Measurements from ENCODE around the gene PDZD2. TPM values are rescaled to one million over a fixed set of nuclear protein-coding genes. Genes with fewer than 3 reads are reported as not detected.

PDZD2 gene
- total RNA-seq, 1 experiment from 2014 or later: not detected

DNA sequence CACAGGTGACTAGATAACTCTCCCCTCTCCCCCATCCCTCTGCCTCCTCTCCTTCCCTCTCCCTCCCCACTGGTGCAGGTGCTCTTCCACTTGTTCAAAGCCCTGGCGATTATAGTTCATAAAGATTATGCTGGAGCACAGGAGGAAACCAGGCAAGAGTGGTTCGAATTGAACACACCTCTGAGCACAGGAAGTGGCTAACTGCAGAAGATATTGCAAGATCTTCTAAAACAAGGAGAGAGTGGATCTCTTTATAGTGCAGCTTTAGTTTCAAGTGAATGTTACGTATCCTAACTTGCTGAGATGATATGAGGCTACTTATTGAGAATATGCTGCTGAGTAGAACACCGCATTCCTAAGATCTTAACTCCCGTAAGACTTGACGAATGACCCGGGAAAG, 356.8 kb downstream of the PDZD2 start:
- intact Hi-C loops (cut with micrococcal nuclease; ENCODE audit: unreplicated experiment): no loop called here

DNA sequence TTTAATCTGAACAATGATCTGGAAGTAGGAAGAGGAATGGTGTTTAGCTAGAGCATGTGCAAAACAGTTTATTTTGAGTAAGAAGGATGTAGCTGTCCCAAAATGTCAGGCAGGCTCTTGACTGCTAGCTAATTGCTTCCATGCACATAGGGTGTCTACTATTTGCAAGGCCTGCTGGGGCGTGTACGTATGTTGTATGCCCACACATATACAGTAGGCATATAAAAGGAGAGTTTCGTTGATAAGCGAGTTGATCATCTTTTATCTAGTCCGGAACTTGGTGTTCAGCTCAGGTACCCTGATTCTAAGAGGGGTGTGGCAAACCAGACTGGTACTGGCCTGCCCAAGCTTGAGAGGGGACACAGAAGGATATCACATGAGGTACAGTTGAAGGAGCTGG, 358.0 kb downstream of the PDZD2 start:
- CTCF ChIA-PET: no interaction called here

More for the DNA sequence above, 356.8 kb downstream of the PDZD2 start:
- no peaks in the 10 kb centered on the region for H3F3A ChIP-seq (ENCODE audit: insufficient read depth, low read depth)
- no peaks in the 10 kb centered on the region for H3K79me2 ChIP-seq (ENCODE audit: low read depth)
- TF ChIP-seq, protein P1, sequence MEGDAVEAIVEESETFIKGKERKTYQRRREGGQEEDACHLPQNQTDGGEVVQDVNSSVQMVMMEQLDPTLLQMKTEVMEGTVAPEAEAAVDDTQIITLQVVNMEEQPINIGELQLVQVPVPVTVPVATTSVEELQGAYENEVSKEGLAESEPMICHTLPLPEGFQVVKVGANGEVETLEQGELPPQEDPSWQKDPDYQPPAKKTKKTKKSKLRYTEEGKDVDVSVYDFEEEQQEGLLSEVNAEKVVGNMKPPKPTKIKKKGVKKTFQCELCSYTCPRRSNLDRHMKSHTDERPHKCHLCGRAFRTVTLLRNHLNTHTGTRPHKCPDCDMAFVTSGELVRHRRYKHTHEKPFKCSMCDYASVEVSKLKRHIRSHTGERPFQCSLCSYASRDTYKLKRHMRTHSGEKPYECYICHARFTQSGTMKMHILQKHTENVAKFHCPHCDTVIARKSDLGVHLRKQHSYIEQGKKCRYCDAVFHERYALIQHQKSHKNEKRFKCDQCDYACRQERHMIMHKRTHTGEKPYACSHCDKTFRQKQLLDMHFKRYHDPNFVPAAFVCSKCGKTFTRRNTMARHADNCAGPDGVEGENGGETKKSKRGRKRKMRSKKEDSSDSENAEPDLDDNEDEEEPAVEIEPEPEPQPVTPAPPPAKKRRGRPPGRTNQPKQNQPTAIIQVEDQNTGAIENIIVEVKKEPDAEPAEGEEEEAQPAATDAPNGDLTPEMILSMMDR (conservative IDR thresholded peaks at IDR 0.05): no peak
- no peak for TF ChIP-seq EZH2 (IDR thresholded peaks at IDR 0.05; ENCODE audit: low read depth)
- H3K27me3 ChIP-seq (ENCODE audit: insufficient read depth, low read depth): peaks cover 86% of the 10 kb centered on the region
- no peak overlapping the region for H3K27ac ChIP-seq
- ChIA-PET CTCF (no interaction called here), POLR2A (ENCODE audit: unreplicated experiment) (no interaction called here)
- H2AFZ ChIP-seq: no peak overlapping the region
- no peaks in the 10 kb centered on the region for H4K20me1 ChIP-seq (ENCODE audit: insufficient read depth)
- no peak for DNase-seq
- H3K4me1 ChIP-seq (replicated peaks; ENCODE audit: insufficient read depth): no peaks in the 10 kb centered on the region
- no peak overlapping the region for H3K4me3 ChIP-seq
- H3K9me2 ChIP-seq (ENCODE audit: insufficient read depth): no peaks in the 10 kb centered on the region
- BruUV-seq (replicated peaks): no TSS peak
- no peak overlapping the region for H3K4me2 ChIP-seq
- H3K9me3 ChIP-seq (ENCODE audit: insufficient read depth, low read depth): no peaks in the 10 kb centered on the region
- no peaks in the 10 kb centered on the region for H3K36me3 ChIP-seq (ENCODE audit: low read depth)

DNA sequence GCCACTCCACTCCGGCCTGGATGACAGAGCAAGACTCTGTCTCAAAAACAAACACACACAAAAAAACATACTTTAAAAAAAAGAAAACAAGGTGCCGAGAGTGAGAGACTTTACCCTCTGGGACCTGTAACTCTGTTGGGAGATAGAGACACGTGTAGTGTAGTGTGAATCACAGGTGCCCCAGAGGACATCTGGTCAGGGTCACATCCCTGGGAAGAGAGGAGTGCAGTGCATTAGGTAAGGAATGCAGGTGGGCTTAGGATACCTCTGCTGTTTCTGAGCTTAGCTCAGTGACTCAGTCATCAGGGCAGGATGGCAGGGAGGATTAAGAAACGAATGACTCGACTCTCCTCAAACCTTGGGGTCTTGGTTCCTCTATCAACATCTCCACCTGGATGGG, 360.5 kb downstream of the PDZD2 start:
- intact Hi-C loops (cut with micrococcal nuclease; ENCODE audit: unreplicated experiment): no loop called here
- Histone ChIP-seq H3K9me3 (ENCODE audit: insufficient read depth, low read depth) (no peaks in the 10 kb centered on the region), H3K4me3 (no peak overlapping the region), H3K9me2 (ENCODE audit: insufficient read depth) (no peaks in the 10 kb centered on the region), H3K4me2 (no peak overlapping the region), H3K36me3 (ENCODE audit: low read depth) (no peaks in the 10 kb centered on the region), H3F3A (ENCODE audit: insufficient read depth, low read depth) (no peaks in the 10 kb centered on the region), H2AFZ (no peak overlapping the region), H3K27me3 (ENCODE audit: insufficient read depth, low read depth) (peaks cover 67% of the 10 kb centered on the region), H3K79me2 (ENCODE audit: low read depth) (no peaks in the 10 kb centered on the region), H3K4me1 (replicated peaks; ENCODE audit: insufficient read depth) (no peaks in the 10 kb centered on the region), H3K27ac (no peak overlapping the region), H4K20me1 (ENCODE audit: insufficient read depth) (no peaks in the 10 kb centered on the region)
- no peak for TF ChIP-seq EZH2 (IDR thresholded peaks at IDR 0.05; ENCODE audit: low read depth)
- TF ChIP-seq, protein P1 (conservative IDR thresholded peaks at IDR 0.05): no peak
- ChIA-PET CTCF (no interaction called here), POLR2A (ENCODE audit: unreplicated experiment) (no interaction called here)
- BruUV-seq (replicated peaks): no TSS peak
- no peak for DNase-seq

More for the DNA sequence above, 358.0 kb downstream of the PDZD2 start:
- Histone ChIP-seq H3K27ac (no peak overlapping the region), H3K4me2 (no peak overlapping the region), H3K4me1 (replicated peaks; ENCODE audit: insufficient read depth) (no peaks in the 10 kb centered on the region), H3K36me3 (ENCODE audit: low read depth) (no peaks in the 10 kb centered on the region), H3F3A (ENCODE audit: insufficient read depth, low read depth) (no peaks in the 10 kb centered on the region), H4K20me1 (ENCODE audit: insufficient read depth) (no peaks in the 10 kb centered on the region), H2AFZ (no peak overlapping the region), H3K79me2 (ENCODE audit: low read depth) (no peaks in the 10 kb centered on the region), H3K9me3 (ENCODE audit: insufficient read depth, low read depth) (no peaks in the 10 kb centered on the region), H3K9me2 (ENCODE audit: insufficient read depth) (no peaks in the 10 kb centered on the region), H3K27me3 (ENCODE audit: insufficient read depth, low read depth) (peaks cover 85% of the 10 kb centered on the region), H3K4me3 (no peak overlapping the region)
- BruUV-seq (replicated peaks): no TSS peak
- TF ChIP-seq, protein P1 (conservative IDR thresholded peaks at IDR 0.05): no peak
- no peak for TF ChIP-seq EZH2 (IDR thresholded peaks at IDR 0.05; ENCODE audit: low read depth)
- POLR2A ChIA-PET (ENCODE audit: unreplicated experiment): no interaction called here
- DNase-seq: no peak
- intact Hi-C loops (cut with micrococcal nuclease; ENCODE audit: unreplicated experiment): no loop called here

All from PC-9 (cell line).